RWPE1 (cell line): ENCODE measurements around the gene NLE1.

ENCODE experiments used
- CTCF ChIA-PET: fragments of 350-600 bp; sonication (Branson Sonifier 250); formaldehyde crosslinking; extraction: SDS; loops from one replicate; lab custom pipeline; 2021; lab: Yijun Ruan, JAX
- POLR2A ChIA-PET: fragments of 400-600 bp; formaldehyde crosslinking; extraction: SDS; loops from one replicate; lab custom pipeline; 2020; ENCODE audit warnings: antibody characterized with exemption; ENCODE audit not compliant: low non-redundant PET; lab: Yijun Ruan, JAX
- DNase-seq: peaks from one replicate; pipeline ENCODE4 v3.0.0; 2012; ENCODE audit warnings: low spot score
- H3K27ac ChIP-seq: fragments of 450-650 bp; 2 replicates; pipeline ENCODE4 v1.5.1; 2017
- CTCF ChIP-seq: fragments of 450-650 bp; conservative IDR thresholded peaks from 2 replicates; pipeline ENCODE4 v1.5.1; 2017; ENCODE audit warnings: low read depth, mild to moderate bottlenecking

NLE1 gene

GRCh38 chr17:35171834-35172233, 29.7 kb upstream of the NLE1 start:
- no peak for DNase-seq
- ChIA-PET POLR2A (no interaction called here), CTCF (interaction anchor here (0.7 to 1.9 kb wide), 3 partner anchors 362 to 1931 kb away, joined by 3 to 14 read pairs (median 6); no protein-coding TSS in a partner anchor)

GRCh38 chr17:35170968-35171771, 29.1 kb upstream of the NLE1 start:
- DNase-seq: peak; percentile 44

More at GRCh38 chr17:35171834-35172233, 29.7 kb upstream of the NLE1 start:
- TF ChIP-seq CTCF: no peak
- H3K27ac ChIP-seq: no peak overlapping the region

GRCh38 chr17:35169835-35170363, 27.8 kb upstream of the NLE1 start:
- H3K27ac ChIP-seq: no peak overlapping the region
- ChIA-PET POLR2A (no interaction called here), CTCF (interaction anchor here (1.0 to 1.9 kb wide), 3 partner anchors 364 to 577 kb away, joined by 3 to 14 read pairs (median 6); no protein-coding TSS in a partner anchor)
- DNase-seq: no peak
- TF ChIP-seq CTCF: no peak

More at GRCh38 chr17:35170968-35171771, 29.1 kb upstream of the NLE1 start:
- TF ChIP-seq CTCF: peak; percentile 31
- CTCF ChIA-PET: interaction anchor here (0.7 to 1.9 kb wide), 6 partner anchors 334 to 576 kb away, joined by 3 to 14 read pairs (median 4); no protein-coding TSS in a partner anchor
- POLR2A ChIA-PET: no interaction called here
- H3K27ac ChIP-seq: no peak overlapping the region

GRCh38 chr17:35167666-35168065, 25.6 kb upstream of the NLE1 start:
- no peak overlapping the region for H3K27ac ChIP-seq
- no peak for TF ChIP-seq CTCF
- DNase-seq: no peak
- ChIA-PET CTCF (interaction anchor here (0.7 to 0.9 kb wide), 4 partner anchors 10 to 372 kb away, joined by 3 to 5 read pairs (median 3); partner anchors contain the start of gene SLFN12L), POLR2A (no interaction called here)

GRCh38 chr17:35167046-35167445, 24.9 kb upstream of the NLE1 start:
- TF ChIP-seq CTCF: no peak
- ChIA-PET CTCF (interaction anchor here (0.9 to 1.9 kb wide), 3 partner anchors 366 to 373 kb away, joined by 3 to 7 read pairs (median 3); partner anchors contain the start of gene SLFN12L), POLR2A (no interaction called here)
- no peak overlapping the region for H3K27ac ChIP-seq
- no peak for DNase-seq

- H3K27ac ChIP-seq: no peak overlapping the region
- no peak for DNase-seq
- POLR2A ChIA-PET: interaction anchor here (0.6 kb wide), 1 partner anchor 78 kb away, joined by 3 read pairs; no protein-coding TSS in a partner anchor
- CTCF ChIA-PET: interaction anchor here (0.6 to 1.9 kb wide), 4 partner anchors 52 to 373 kb away, joined by 3 to 7 read pairs (median 3); no protein-coding TSS in a partner anchor
- TF ChIP-seq CTCF: no peak
These were observed 24.4 kb upstream of the NLE1 start for GRCh38 chr17:35166526-35166925.
